Retinal pigment epithelial cell (primary cell): ENCODE data around the gene KRTAP19-3.

ENCODE experiments used
- DNase-seq: peaks from one replicate; pipeline ENCODE4 v3.0.0-alpha.2; 2010; ENCODE audit warnings: low read depth
- H3K4me3 ChIP-seq: 2 replicates; pipeline ENCODE4 v1.5.1; 2011; ENCODE audit warnings: mild to moderate bottlenecking, low read length, control low read depth, moderate library complexity
- CTCF ChIP-seq: conservative IDR thresholded peaks from 2 replicates; pipeline ENCODE4 v1.5.1; 2011; ENCODE audit warnings: low read depth, low read length, control low read depth, inconsistent platforms

KRTAP19-3 gene

GRCh38 chr21:30448514-30448913, 43.3 kb downstream of the KRTAP19-3 start:
- TF ChIP-seq CTCF: no peak
- no peak overlapping the region for H3K4me3 ChIP-seq
- no peak for DNase-seq

GRCh38 chr21:30447056-30447455, 44.8 kb downstream of the KRTAP19-3 start:
- no peak for DNase-seq
- TF ChIP-seq CTCF: no peak
- H3K4me3 ChIP-seq: no peak overlapping the region

DNA sequence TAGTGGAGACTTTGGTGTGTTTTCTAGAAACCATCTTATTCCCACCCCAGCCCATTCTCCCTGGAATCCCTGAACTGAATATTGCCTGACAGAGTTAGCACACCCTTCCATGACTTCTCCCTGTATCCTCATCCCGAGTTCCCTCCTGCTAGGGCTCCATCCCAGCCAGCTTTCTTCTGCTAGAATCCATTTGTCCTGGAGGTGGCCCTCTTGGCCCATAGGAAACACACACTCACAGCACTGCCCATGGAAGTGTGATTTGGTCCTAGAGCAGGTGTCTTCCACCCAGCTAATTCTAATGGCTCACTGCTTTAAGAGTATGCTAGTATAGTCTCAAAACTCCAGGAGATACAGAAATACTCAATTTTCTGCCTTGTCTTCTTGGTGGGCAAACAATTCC, 47.6 kb downstream of the KRTAP19-3 start:
- DNase-seq: no peak
- no peak for TF ChIP-seq CTCF
- no peak overlapping the region for H3K4me3 ChIP-seq

DNA sequence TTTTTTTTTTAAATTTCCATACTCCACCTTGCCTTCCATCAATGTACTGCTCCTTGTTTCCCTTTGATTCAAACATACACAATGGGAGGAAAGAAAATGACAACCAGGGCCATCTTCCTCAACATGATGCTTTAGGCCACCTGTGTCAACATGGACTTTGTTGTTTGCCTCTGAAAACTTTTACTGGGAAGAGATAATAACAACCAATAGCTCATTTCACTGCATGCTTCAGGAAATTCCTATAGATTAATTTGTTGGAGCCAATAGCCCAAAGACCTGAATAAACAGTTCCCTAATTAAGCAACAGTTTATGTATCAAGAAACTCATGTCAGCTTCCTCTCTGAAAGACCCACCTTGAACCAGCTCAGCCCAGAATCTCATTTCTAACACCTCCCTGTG, 48.6 kb downstream of the KRTAP19-3 start:
- no peak for TF ChIP-seq CTCF
- DNase-seq: no peak
- H3K4me3 ChIP-seq: no peak overlapping the region
